A549 (cell line): Measurements from ENCODE around the gene EBP. TPM values are rescaled to one million over a fixed set of nuclear protein-coding genes. Genes with fewer than 3 reads are reported as not detected.

Experiments
- ATAC-seq, 2 experiments: fragments of 200-7000 bp in 1 of 2; fragments of >200 bp in 1 of 2; cut with Nextera tagmentation in 1 of 2; cut with Tn5 transposase in 1 of 2; 3 replicates each; pipeline versions ENCODE4 v1.8.0 to v1.9.1; 2018 to 2020; ENCODE audit warnings: mild to moderate bottlenecking in 1 of 2, moderate library complexity in 1 of 2
- CTCF ChIA-PET: fragments of 300-600 bp; sonication (Branson Sonifier 250); formaldehyde crosslinking; extraction: SDS; loops from one replicate; lab custom pipeline; 2021; ENCODE audit warnings: antibody characterized with exemption, inconsistent platforms; lab: Yijun Ruan, JAX
- POLR2A ChIA-PET: fragments of 350-600 bp; formaldehyde crosslinking; extraction: SDS; loops from one replicate; lab custom pipeline; 2021; ENCODE audit warnings: antibody characterized with exemption, inconsistent platforms; lab: Yijun Ruan, JAX
- DNase-seq, 2 experiments: peaks; one replicate each; pipeline versions ENCODE4 v3.0.0 to v3.0.0-alpha.2; 2011 to 2016; ENCODE audit warnings: low read depth in 1 of 2, low spot score in 1 of 2
- FAIRE-seq: peaks from 2 replicates; lab custom pipeline; 2011; peaks lifted over from hg19 to GRCh38; lab: Jason Lieb, UNC
- H3K27ac ChIP-seq, 2 experiments: fragments of >200 bp; sonication (Bioruptor Twin); formaldehyde crosslinking; 3 replicates each; pipeline ENCODE4 v1.5.1; 2016 to 2017
- H3K4me1 ChIP-seq: fragments of >200 bp; sonication (Bioruptor Twin); formaldehyde crosslinking; 3 replicates; pipeline ENCODE4 v1.6.1; 2016
- H3K4me2 ChIP-seq: fragments of >200 bp; sonication (Bioruptor Twin); formaldehyde crosslinking; 3 replicates; pipeline ENCODE4 v1.6.1; 2016
- H3K4me3 ChIP-seq: fragments of >200 bp; sonication (Bioruptor Twin); formaldehyde crosslinking; 3 replicates; pipeline ENCODE4 v1.5.1; 2016
- H3K9me3 ChIP-seq: fragments of >200 bp; sonication (Bioruptor Twin); formaldehyde crosslinking; 3 replicates; pipeline ENCODE4 v1.6.1; 2016
- ATOH8 ChIP-seq: fragments of 250-450 bp; sonication (Bioruptor Pico); IDR thresholded peaks from 2 replicates; pipeline ENCODE4 v1.5.0; 2020; ENCODE audit warnings: low read depth, mild to moderate bottlenecking, moderate library complexity
- CBX8 ChIP-seq: fragments of 200-600 bp; sonication (generic); IDR thresholded peaks from 2 replicates; pipeline ENCODE4 v1.6.1; 2016
- CHD4 ChIP-seq: fragments of 200-600 bp; sonication (generic); IDR thresholded peaks from 2 replicates; pipeline ENCODE4 v1.6.1; 2016; ENCODE audit warnings: antibody characterized with exemption, mild to moderate bottlenecking, borderline replicate concordance
- EHF ChIP-seq: fragments of 250-450 bp; sonication (Bioruptor Pico); IDR thresholded peaks from 2 replicates; pipeline ENCODE4 v1.5.0; 2020; ENCODE audit warnings: mild to moderate bottlenecking
- ELK1 ChIP-seq: fragments of 150-350 bp; IDR thresholded peaks from 2 replicates; pipeline ENCODE4 v1.6.1; 2014; ENCODE audit warnings: low read depth, mild to moderate bottlenecking, low read length
- FOSB ChIP-seq: fragments of 250-450 bp; sonication (Bioruptor Pico); IDR thresholded peaks from 2 replicates; pipeline ENCODE4 v1.5.0; 2020; ENCODE audit warnings: mild to moderate bottlenecking, moderate library complexity
- HOXB13 ChIP-seq: fragments of 250-450 bp; sonication (Bioruptor Pico); IDR thresholded peaks from 2 replicates; pipeline ENCODE4 v1.5.0; 2020; ENCODE audit warnings: low read depth, mild to moderate bottlenecking, moderate library complexity
- HOXB5 ChIP-seq: fragments of 250-450 bp; sonication (Bioruptor Pico); IDR thresholded peaks from 2 replicates; pipeline ENCODE4 v1.5.0; 2020; ENCODE audit warnings: mild to moderate bottlenecking, moderate library complexity
- NPAS2 ChIP-seq: fragments of 250-450 bp; sonication (Bioruptor Pico); IDR thresholded peaks from 2 replicates; pipeline ENCODE4 v1.8.0; 2022; ENCODE audit warnings: mild to moderate bottlenecking, moderate library complexity, borderline replicate concordance
- POLR2AphosphoS2 ChIP-seq: conservative IDR thresholded peaks from 2 replicates; pipeline ENCODE4 v1.6.1; 2012; ENCODE audit warnings: low read length, improper control_type of control experiment, inconsistent platforms
- RAD21 ChIP-seq, 2 experiments: fragments of >200 bp in 1 of 2; sonication (Bioruptor Twin) in 1 of 2; formaldehyde crosslinking in 1 of 2; IDR thresholded peaks in 1 of 2; conservative IDR thresholded peaks in 1 of 2; 2 replicates in 1 of 2; 3 replicates in 1 of 2; pipeline ENCODE4 v1.6.1; 2012 to 2018; ENCODE audit warnings: inconsistent platforms in 1 of 2
- RFX5 ChIP-seq: fragments of 450-650 bp; IDR thresholded peaks from 2 replicates; pipeline ENCODE4 v1.7.1; 2014; ENCODE audit warnings: antibody characterized with exemption, mild to moderate bottlenecking, moderate library complexity
- SMC3 ChIP-seq: fragments of >200 bp; sonication (Bioruptor Twin); formaldehyde crosslinking; IDR thresholded peaks from 3 replicates; pipeline ENCODE4 v1.6.1; 2018; ENCODE audit warnings: inconsistent platforms
- SREBF2 ChIP-seq: fragments of 450-650 bp; IDR thresholded peaks from 2 replicates; pipeline ENCODE4 v1.6.1; 2014; ENCODE audit warnings: mild to moderate bottlenecking, moderate library complexity
- TFCP2L1 ChIP-seq: fragments of 250-450 bp; sonication (Bioruptor Pico); IDR thresholded peaks from 2 replicates; pipeline ENCODE4 v1.5.0; 2021; ENCODE audit warnings: mild to moderate bottlenecking
- TP53 ChIP-seq: fragments of 250-450 bp; sonication (Bioruptor Pico); IDR thresholded peaks from 2 replicates; pipeline ENCODE4 v1.5.0; 2021; ENCODE audit warnings: mild to moderate bottlenecking, moderate library complexity
- ZNF302 ChIP-seq: fragments of 250-450 bp; sonication (Bioruptor Pico); IDR thresholded peaks from 2 replicates; pipeline ENCODE4 v1.9.0; 2021; ENCODE audit warnings: inconsistent platforms, mild to moderate bottlenecking, moderate library complexity
- whole genome bisulfite sequencing: methylation state at CpG from one replicate; pipeline ENCODE4 v1.1.6; 2017; ENCODE audit errors: missing lambda C conversion rate; 5-methylcytosine and 5-hydroxymethylcytosine counted together
- polyA plus RNA-seq, 4 experiments: library from polyadenylated mRNA; depleted of rRNA in 3 of 4; stranded (reverse); fragments of >200 nt; fragmentation: RNase III in 1 of 4; extraction: RNeasy Plus Mini Kit Qiagen cat#74134 plus additional on column Dnase treatment in 1 of 4; gene quantifications; 2 replicates in 3 of 4; 3 replicates in 1 of 4; pipeline ENCODE4 v1.2.3, GENCODE V29; 2011 to 2017

Gene EBP
- polyA plus RNA-seq, 2 of the 4 experiments (the other 2 are of a cell fraction) = 82.9 to 159 TPM

- no peak overlapping the region for H3K4me3 ChIP-seq
- POLR2A ChIA-PET = no interaction called here
These were observed 30.9 kb upstream of the EBP start for GRCh38 chrX:48490661-48491060.

GRCh38 chrX:48491809-48492208 is 29.8 kb upstream of the EBP start:
- DNase-seq = no peak
- Histone ChIP-seq H3K27ac (peak overlapping the region; percentile 44 to 70; a peak in 2 of 6 replicates), H3K4me1 (peaks cover 11% of the 10 kb centered on the region; the same call in 2 of the 3 replicates), H3K4me3 (no peak overlapping the region), H3K9me3 (no peaks in the 10 kb centered on the region), H3K4me2 (peak overlapping the region; percentile 32; the same call in 1 of the 3 replicates)
- peak; percentile 61 for FAIRE-seq
- POLR2A ChIA-PET = no interaction called here
- TF ChIP-seq EHF (CRISPR knock-in tag) (no peak), POLR2AphosphoS2 (no peak), CBX8 (no peak)
- no peak for ATAC-seq
- CTCF ChIA-PET = no interaction called here
- WGBS = 79% methylated on average over 9 of the region's 9 CpGs

More at GRCh38 chrX:48490661-48491060, 30.9 kb upstream of the EBP start:
- Histone ChIP-seq H3K4me1 (peaks cover 11% of the 10 kb centered on the region; the same call in 2 of the 3 replicates), H3K4me2 (no peak overlapping the region), H3K9me3 (no peaks in the 10 kb centered on the region), H3K27ac (no peak overlapping the region)
- ATAC-seq (0 out of 6 replicates have a peak, but pooled peaks of 1 of the 2 experiments have one; percentile 17), FAIRE-seq (no peak), DNase-seq (no peak)
- CTCF ChIA-PET = interaction anchor here (0.5 to 1.6 kb wide), 2 partner anchors 16 to 1259 kb away, joined by 3 to 4 read pairs; no protein-coding TSS in a partner anchor
- 44% methylated on average over 6 of the region's 8 CpGs for WGBS
- TF ChIP-seq TFCP2L1 (CRISPR knock-in tag) = no peak
- no peak for TF ChIP-seq ATOH8
- no peak for TF ChIP-seq TP53 (CRISPR knock-in tag)

GRCh38 chrX:48492293-48492910 is 29.2 kb upstream of the EBP start:
- ChIA-PET POLR2A (no interaction called here), CTCF (interaction anchor here (1.0 kb wide), 1 partner anchor 410 kb away, joined by 3 read pairs; no protein-coding TSS in a partner anchor)
- Histone ChIP-seq H3K4me3 (no peak overlapping the region), H3K4me2 (peak overlapping the region; percentile 32; the same call in 1 of the 3 replicates), H3K9me3 (no peaks in the 10 kb centered on the region), H3K27ac (peak overlapping the region; percentile 44 to 70; a peak in 3 of 6 replicates), H3K4me1 (peaks cover 11% of the 10 kb centered on the region; the same call in 2 of the 3 replicates)
- FAIRE-seq (peak; percentile 89), DNase-seq (no peak), ATAC-seq (peak in 1 of 2 experiments; percentile 48; a peak in 3 of 6 replicates)
- TF ChIP-seq HOXB5 (CRISPR knock-in tag) (no peak), RAD21 (conservative IDR thresholded peaks at IDR 0.05 in 1 of 2, IDR thresholded peaks at IDR 0.05 in 1 of 2) (no peak), ELK1 (no peak), CHD4 (no peak), SREBF2 (no peak), RFX5 (no peak), HOXB13 (CRISPR knock-in tag) (no peak), ZNF302 (CRISPR knock-in tag) (no peak), NPAS2 (CRISPR knock-in tag) (no peak)
- WGBS = 33% methylated on average over 4 of the region's 7 CpGs

GRCh38 chrX:48493890-48494364 is 27.7 kb upstream of the EBP start:
- peak in 1 of 2 experiments; percentile 43; a peak in 3 of 6 replicates for ATAC-seq
- FAIRE-seq = no peak

More at GRCh38 chrX:48493890-48494364, 27.7 kb upstream of the EBP start:
- DNase-seq = no peak
- no peak overlapping the region for H3K27ac ChIP-seq
- peaks cover 21% of the 10 kb centered on the region for H3K4me1 ChIP-seq
- no peak overlapping the region for H3K4me3 ChIP-seq
- H3K9me3 ChIP-seq = no peaks in the 10 kb centered on the region
- TF ChIP-seq SMC3 (peak; percentile 15; the same call in 1 of the 3 replicates), RAD21 (conservative IDR thresholded peaks at IDR 0.05 in 1 of 2, IDR thresholded peaks at IDR 0.05 in 1 of 2) (peak; percentile 45 to 66; a peak in 4 of 5 replicates), FOSB (CRISPR knock-in tag) (no peak)
- H3K4me2 ChIP-seq = no peak overlapping the region
- ChIA-PET CTCF (interaction anchor here (0.6 to 1.9 kb wide), 8 partner anchors 9 to 664 kb away, joined by 3 to 7 read pairs (median 3); no protein-coding TSS in a partner anchor), POLR2A (no interaction called here)
- WGBS = 38% methylated on average over 8 of the region's 10 CpGs
